NCI-H1105 treated with DMSO at 0.1 percent for 48 hours (cell line): Measurements from ENCODE around the gene MGLL.
A peak's percentile ranks its signal among the peaks of the same experiment; 100 is the strongest.

Source experiments
- DNase-seq: peaks from one replicate; lab custom pipeline; 2025; lab: John Stamatoyannopoulos, UW

Gene MGLL

GRCh38 chr3:127789990-127790881 lies 32.1 kb downstream of the MGLL start:
- no peak for DNase-seq

GRCh38 chr3:127789051-127789450 lies 33.3 kb downstream of the MGLL start:
- DNase-seq: no peak

- no peak for DNase-seq
These were observed 33.8 kb downstream of the MGLL start for GRCh38 chr3:127788451-127788909.

- no peak for DNase-seq
These were observed 34.5 kb downstream of the MGLL start for GRCh38 chr3:127787571-127788365.

- no peak for DNase-seq
These were observed 35.2 kb downstream of the MGLL start for GRCh38 chr3:127787071-127787490.

- peak; percentile 98 for DNase-seq
These were observed 35.8 kb downstream of the MGLL start for GRCh38 chr3:127786353-127787070.

GRCh38 chr3:127785711-127786265 lies 36.5 kb downstream of the MGLL start:
- peak; percentile 31 for DNase-seq

- peak; percentile 92 for DNase-seq
These were observed 37.2 kb downstream of the MGLL start for GRCh38 chr3:127784865-127785710.

- no peak for DNase-seq
These were observed 38.0 kb downstream of the MGLL start for GRCh38 chr3:127784283-127784682.

- DNase-seq: peak; percentile 80
These were observed 38.6 kb downstream of the MGLL start for GRCh38 chr3:127783642-127784160.

- DNase-seq: no peak
These were observed 39.1 kb downstream of the MGLL start for GRCh38 chr3:127783166-127783565.

GRCh38 chr3:127781411-127782001 lies 40.8 kb downstream of the MGLL start:
- no peak for DNase-seq

- no peak for DNase-seq
These were observed 41.5 kb downstream of the MGLL start for GRCh38 chr3:127780536-127781400.

GRCh38 chr3:127779747-127780146 lies 42.6 kb downstream of the MGLL start:
- DNase-seq: no peak

- DNase-seq: no peak
These were observed 44.2 kb downstream of the MGLL start for GRCh38 chr3:127777921-127778656.

- DNase-seq: no peak
These were observed 45.0 kb downstream of the MGLL start for GRCh38 chr3:127777332-127777731.

- no peak for DNase-seq
These were observed 46.0 kb downstream of the MGLL start for GRCh38 chr3:127776347-127776746.

- DNase-seq: no peak
These were observed 46.8 kb downstream of the MGLL start for GRCh38 chr3:127775398-127776109.
